Measurements from ENCODE around the gene TOB2. TPM values are rescaled to one million over a fixed set of nuclear protein-coding genes. Genes with fewer than 3 reads are reported as not detected.
A peak's percentile ranks its signal among the peaks of the same experiment; 100 is the strongest.

The TOB2 gene
- total RNA-seq, 4 donors from 2014 or later: 50.8 to 67.3 (median 56.9) TPM

- peaks cover 3 to 69% (median 15%) of the 10 kb centered on the region in 3 donors for H3K36me3 ChIP-seq
- WGBS, 2 donors: 79 to 80% methylated on average over 4 to 6 of the region's 6 CpGs
These were observed 14.9 kb downstream of the TOB2 start for GRCh38 chr22:41431656-41432055.

DNA sequence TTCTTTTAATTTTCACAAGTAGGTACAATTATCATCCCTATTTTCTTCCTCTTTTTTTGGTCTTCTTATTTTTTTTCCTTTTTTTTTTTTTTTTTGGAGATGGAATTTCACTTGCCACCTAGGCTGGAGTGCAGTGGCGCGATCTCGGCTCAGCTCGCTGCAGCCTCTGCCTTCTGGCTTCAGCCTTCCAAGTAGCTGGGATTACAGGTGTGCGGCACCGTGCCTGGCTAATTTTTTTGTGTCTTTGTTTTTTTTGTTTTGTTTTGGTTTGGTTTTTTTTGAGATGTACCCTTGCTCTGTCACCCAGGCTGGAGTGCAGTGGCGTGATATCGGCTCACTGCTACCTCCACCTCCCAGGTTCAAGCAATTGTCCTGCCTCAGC is 16.7 kb downstream of the TOB2 start:
- WGBS, 2 donors: 96 to 98% methylated on average over 8 of the region's 8 CpGs
- peaks cover 0 to 33% (median 18%) of the 10 kb centered on the region in 4 donors for H3K4me1 ChIP-seq
- DNase-seq (ENCODE audit: low spot score in 2 of 2): no peak
- H3K36me3 ChIP-seq: peaks cover 0 to 68% (median 0%) of the 10 kb centered on the region in 3 donors
- TF ChIP-seq EP300 (IDR thresholded peaks at IDR 0.05) (no peak), CTCF (IDR thresholded peaks at IDR 0.05) (no peak), POLR2A (IDR thresholded peaks at IDR 0.05) (no peak)
- no peak overlapping the region for H3K4me3 ChIP-seq
- H3K9me3 ChIP-seq: no peaks in the 10 kb centered on the region
- H3K27ac ChIP-seq: peak overlapping the region in 2 of 4 donors; percentile 26 to 58
- no peaks in the 10 kb centered on the region for H3K27me3 ChIP-seq

More at GRCh38 chr22:41431656-41432055, 14.9 kb downstream of the TOB2 start:
- no peaks in the 10 kb centered on the region for H3K27me3 ChIP-seq
- no peak overlapping the region for H3K4me3 ChIP-seq
- TF ChIP-seq EP300 (IDR thresholded peaks at IDR 0.05): no peak
- no peak for TF ChIP-seq CTCF (IDR thresholded peaks at IDR 0.05)
- no peak for TF ChIP-seq POLR2A (IDR thresholded peaks at IDR 0.05)
- H3K4me1 ChIP-seq: peaks cover 0 to 50% (median 29%) of the 10 kb centered on the region in 4 donors
- peak overlapping the region in 2 of 4 donors; percentile 56 to 60 for H3K27ac ChIP-seq
- no peak for DNase-seq (ENCODE audit: low spot score in 2 of 2)
- no peaks in the 10 kb centered on the region for H3K9me3 ChIP-seq

DNA sequence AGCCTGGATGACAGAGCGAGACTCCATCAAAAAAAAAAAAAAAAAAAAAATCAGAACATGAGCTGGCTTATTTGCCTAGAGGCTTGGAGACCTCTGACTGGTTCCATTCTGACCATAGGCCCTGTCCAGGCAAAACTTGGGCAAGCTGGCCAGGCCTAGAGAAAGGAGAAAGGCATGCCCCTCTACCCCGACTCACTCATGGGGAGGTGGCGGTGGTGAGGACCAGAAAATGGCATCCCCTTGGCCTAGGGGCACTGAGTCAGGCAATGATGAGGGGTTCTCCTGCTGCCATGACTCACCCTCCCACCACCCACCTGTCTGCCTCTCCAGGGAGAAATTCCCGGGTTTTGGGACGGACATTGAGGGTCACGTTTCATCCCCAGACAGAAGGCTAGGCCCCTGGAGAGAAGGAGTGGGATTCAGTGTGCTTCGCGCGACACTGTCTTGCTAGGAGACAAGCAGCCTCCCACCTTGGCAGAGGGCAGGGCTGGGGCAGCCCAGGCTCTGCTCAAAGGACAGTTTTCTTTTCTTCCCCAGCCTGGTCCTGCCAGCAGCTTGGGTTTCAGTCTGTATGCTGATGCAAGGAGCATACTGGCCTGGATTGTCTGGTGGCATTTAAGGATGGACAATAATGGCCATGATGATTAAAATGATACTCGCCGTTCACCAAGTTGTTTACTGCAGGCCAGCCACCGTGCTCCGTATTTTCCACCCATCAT is 17.2 kb downstream of the TOB2 start:
- TF ChIP-seq POLR2A (IDR thresholded peaks at IDR 0.05) (no peak), EP300 (IDR thresholded peaks at IDR 0.05) (no peak)
- peaks cover 0 to 66% (median 0%) of the 10 kb centered on the region in 3 donors for H3K36me3 ChIP-seq
- 77 to 78% methylated on average over 13 of the region's 13 CpGs for WGBS, 2 donors

GRCh38 chr22:41425660-41426365 is 20.8 kb downstream of the TOB2 start:
- no peaks in the 10 kb centered on the region for H3K9me3 ChIP-seq
- no peaks in the 10 kb centered on the region for H3K27me3 ChIP-seq
- H3K4me1 ChIP-seq: no peaks in the 10 kb centered on the region
- H3K27ac ChIP-seq: no peak overlapping the region
- no peak overlapping the region for H3K4me3 ChIP-seq
- H3K36me3 ChIP-seq: peaks cover 0 to 55% (median 0%) of the 10 kb centered on the region in 3 donors
- 57 to 73% methylated on average over 9 of the region's 9 CpGs for whole genome bisulfite sequencing, 2 donors
- DNase-seq (ENCODE audit: low spot score in 2 of 2): no peak
- TF ChIP-seq CTCF (IDR thresholded peaks at IDR 0.05) (no peak), EP300 (IDR thresholded peaks at IDR 0.05) (no peak), POLR2A (IDR thresholded peaks at IDR 0.05) (no peak)

More for the DNA sequence above, 17.2 kb downstream of the TOB2 start:
- Histone ChIP-seq H3K9me3 (no peaks in the 10 kb centered on the region), H3K27ac (peak overlapping the region in 2 of 4 donors; percentile 26 to 58), H3K27me3 (no peaks in the 10 kb centered on the region), H3K4me3 (no peak overlapping the region), H3K4me1 (peaks cover 0 to 28% (median 13%) of the 10 kb centered on the region in 4 donors)
- DNase-seq (ENCODE audit: low spot score in 2 of 2): no peak

GRCh38 chr22:41418717-41419116 is 27.9 kb downstream of the TOB2 start:
- no peak for TF ChIP-seq CTCF (IDR thresholded peaks at IDR 0.05)
- no peak for TF ChIP-seq POLR2A (IDR thresholded peaks at IDR 0.05)
- TF ChIP-seq EP300 (IDR thresholded peaks at IDR 0.05): no peak
- H3K4me1 ChIP-seq: peaks cover 0 to 54% (median 37%) of the 10 kb centered on the region in 4 donors
- no peak for DNase-seq (ENCODE audit: low spot score in 2 of 2)
- H3K4me3 ChIP-seq: no peak overlapping the region
- H3K27ac ChIP-seq: peak overlapping the region; percentile 57 to 100 (median 92)
- H3K9me3 ChIP-seq: no peaks in the 10 kb centered on the region
- H3K36me3 ChIP-seq: peaks cover 0 to 15% (median 0%) of the 10 kb centered on the region in 3 donors
- no peaks in the 10 kb centered on the region for H3K27me3 ChIP-seq
- 94 to 95% methylated on average over 9 of the region's 9 CpGs for WGBS, 2 donors

Data from tibial nerve (tissue), 4 donors.